GM19395 (cell line): ENCODE results near the gene ARRB1.
"Not testable (repeated sequence)": the region's sequence is repeated elsewhere in the genome, so short reads cannot be mapped to it uniquely, and the experiment has no call there.

Experiments used
- ATAC-seq: cut with Tn5 transposase; IDR thresholded peaks from one replicate; pipeline ENCODE4 v1.9.1; 2021; ENCODE audit warnings: mild to moderate bottlenecking, moderate library complexity; ENCODE audit not compliant: unreplicated experiment

The ARRB1 gene

DNA sequence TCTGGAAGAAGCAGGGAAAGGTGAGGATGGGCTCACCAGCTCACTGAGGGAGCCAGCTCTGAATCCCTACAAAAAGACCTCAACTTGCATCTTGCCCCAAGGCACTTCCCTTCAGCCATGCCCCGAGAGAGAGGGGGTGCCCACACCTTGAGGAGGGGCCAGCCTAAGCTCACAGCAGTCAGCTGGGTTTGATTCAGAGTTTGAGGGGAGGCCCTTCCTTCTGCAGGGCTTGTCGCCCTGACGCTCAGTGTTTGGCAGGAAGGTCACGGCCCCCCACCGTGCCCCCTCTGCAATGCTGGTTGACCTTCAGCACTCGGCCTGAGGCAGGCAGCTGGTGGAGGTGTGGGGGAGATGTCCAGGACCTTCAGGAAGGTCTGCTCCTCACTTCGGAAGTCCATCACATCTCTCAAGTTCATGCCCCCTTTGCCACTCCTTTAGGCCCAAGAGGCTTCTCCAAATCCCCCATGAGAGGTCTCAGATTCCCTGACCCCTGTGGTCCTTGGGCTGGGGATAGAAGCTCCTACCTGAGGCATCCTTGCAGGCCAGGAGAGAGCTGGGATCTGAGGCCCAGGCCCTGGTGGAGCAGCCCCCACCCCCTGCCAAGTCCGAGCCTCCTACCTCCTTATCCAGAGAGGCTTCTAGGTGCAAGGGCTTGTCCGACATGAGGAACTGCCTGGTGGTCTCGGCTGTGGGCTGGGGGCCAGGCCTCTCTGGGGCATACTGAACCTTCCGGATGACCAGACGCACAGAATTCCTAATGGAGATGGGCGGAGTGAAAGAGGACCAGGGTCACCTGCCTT lies 73.3 kb downstream of the ARRB1 start:
- no peak for ATAC-seq

DNA sequence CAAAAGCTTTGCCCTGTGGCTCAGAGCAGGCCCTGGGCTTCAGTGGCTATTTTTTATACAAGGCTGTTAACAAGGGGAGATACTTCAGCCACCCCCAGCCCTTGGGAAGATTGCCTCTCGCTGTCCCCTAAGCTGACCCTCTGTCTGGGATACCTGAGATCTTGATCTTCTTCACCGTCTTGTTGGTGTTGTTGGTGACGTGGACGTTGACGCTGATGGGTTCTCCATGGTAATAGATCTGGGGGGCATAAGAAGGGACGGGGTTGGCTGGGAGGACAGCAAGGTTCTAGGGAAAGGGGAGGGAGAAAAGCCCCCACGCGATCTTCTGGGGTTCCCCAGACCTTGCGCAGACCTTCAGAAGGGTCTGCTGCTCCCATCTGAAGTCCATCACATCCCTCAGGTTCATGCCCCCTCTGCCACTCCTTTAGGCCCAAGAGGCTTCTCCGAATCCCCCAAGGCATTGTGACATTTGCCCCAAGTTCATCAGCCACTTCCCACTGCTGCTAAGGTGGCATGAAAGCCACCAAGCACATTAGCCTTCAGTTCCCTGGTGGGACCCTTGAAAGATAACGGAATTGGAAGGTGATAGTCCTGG lies 74.2 kb downstream of the ARRB1 start:
- ATAC-seq: no peak

DNA sequence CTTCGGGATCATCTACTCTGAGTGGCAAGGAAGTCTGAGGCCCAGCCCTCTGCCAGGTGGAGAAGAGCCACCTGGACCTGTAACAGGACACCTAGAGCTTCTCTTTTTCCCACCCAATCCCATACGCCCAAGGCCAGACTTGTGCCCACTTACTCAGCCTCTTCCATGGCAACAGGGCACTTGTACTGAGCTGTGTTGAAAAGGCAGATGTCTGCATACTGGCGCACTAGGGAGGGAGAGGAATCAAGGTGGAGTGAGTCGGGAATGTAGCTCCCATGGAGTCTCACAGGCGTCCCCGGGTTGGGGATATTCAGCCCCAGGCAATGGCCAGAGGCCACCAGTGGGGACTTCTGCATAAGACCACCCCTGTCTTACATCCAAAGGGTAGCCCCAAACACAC lies 74.8 kb downstream of the ARRB1 start:
- no peak for ATAC-seq

DNA sequence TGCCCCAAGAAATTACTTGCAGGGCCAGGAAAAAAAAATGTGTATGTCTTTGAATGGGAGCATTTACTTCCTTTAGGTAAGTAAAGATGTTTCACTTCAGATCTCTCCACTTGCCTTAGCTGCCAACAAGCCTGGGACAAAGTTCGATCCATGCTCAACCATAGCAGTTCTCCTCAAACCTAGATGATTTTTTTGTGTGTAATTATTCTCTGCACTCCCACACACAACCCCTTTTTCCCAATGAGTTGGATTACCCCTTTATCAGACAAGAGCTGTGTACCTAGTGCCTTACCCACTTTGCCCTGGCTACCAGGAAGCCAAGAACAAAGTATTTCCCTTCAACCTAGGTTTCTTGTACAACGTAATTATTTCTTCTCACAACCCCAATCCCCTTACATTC lies 75.3 kb downstream of the ARRB1 start:
- no peak for ATAC-seq

DNA sequence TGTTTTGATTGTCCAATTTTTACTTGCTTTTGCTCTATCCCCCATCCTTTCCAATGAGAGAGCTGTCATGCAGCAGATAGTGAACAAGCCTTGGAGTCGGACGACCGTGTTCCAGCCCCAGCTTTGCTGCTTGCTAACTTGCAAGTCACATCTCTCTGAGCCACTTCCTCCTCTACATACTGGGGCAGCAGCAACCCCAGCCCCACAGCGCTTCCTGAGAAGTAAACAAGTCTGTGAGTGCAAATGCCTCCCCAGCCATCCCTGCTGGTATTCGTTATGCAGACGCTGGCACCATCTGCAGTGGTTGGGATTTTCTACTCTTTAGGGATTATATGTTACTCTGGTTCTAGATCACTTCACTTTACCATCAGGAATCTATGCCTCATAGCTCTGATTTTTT lies 75.9 kb downstream of the ARRB1 start:
- no peak for ATAC-seq

DNA sequence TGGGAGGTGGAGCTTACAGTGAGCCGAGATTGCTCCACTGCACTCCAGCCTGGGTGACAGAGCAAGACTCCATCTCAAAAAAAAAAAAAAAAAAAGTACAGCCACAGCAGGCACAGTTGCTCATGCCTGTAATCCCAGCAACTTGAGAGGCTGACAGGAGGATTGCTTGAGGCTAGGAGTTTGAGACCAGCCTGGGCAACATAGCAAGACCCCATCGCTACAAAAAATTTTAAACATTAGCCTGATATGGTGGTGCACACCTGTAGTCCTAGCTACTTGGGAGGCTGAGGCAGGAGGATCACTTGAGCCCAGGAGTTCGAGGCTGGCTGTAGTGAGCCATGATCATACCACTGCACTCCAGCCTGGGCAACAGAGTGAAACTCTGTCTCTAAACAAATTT lies 76.7 kb downstream of the ARRB1 start:
- ATAC-seq: not testable (repeated sequence)

DNA sequence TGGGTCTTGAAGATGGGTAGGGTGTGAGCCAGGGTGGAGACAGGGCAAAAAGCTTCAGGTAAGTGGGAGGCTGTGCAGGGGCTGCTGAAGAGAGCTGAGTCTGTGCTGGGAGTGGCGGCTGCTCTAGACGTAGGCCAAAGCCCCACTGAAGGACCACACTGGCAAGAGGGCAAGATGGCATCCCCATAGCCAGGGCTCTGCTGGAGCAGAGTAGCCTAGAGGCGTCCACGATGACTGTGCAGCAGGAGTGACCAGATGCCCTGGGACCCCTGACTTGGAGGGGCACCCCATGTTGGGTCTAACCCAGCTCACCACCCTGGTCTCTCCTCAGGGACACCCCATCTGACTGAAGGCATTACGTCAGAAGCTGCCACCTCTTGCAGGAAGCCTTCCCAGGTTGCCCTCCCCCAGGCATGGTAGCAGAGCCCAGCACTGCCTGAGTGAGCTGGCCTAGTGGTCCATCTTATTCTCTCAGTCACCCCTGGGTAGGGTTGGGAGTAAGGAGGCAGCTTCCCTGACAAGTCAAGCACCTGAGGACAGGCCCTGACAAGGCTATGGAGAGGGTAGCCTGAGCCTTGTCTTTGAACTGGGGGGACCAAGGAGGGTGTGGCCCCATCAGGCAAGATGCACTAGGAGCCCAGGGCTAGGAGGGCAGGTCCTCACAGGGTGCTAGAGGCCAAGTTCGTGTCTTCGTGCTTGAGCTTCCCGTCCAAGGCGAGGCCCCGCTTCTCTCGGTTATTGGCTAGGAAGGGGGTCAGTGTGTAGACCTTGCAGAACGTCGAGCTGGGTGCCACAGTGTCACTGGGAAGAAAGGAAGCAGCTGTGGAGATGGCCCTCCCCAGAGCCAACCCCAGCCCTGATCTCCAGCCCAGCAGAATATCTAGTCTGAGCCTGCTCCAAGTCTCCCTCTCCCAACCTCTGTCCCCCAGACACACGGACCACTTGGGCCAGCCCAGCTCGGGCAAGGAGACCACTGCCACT lies 77.8 kb downstream of the ARRB1 start:
- no peak for ATAC-seq

DNA sequence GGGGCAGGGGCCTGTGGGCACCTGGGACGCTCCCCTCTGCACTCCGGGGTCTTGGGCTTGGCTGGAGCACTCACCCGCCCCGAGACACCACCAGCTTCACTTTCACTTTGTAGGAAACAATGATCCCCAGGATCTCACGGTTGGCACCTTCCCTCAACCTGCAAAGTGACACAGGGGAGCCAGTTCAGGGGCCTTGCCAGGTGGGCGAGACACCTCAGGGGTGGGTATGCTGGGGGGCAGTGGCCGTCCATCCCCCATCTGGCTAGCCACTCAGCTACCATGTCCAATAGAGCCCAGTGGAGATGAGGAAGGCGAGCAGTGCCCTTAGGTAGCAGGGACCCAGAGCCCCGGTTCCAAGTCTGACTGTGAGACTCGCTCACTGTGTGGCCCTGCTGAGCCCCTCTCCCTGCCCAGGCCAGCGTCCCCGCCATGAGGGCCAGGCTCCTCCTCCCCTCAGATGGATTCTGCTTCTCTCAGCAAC lies 78.6 kb downstream of the ARRB1 start:
- ATAC-seq: no peak

DNA sequence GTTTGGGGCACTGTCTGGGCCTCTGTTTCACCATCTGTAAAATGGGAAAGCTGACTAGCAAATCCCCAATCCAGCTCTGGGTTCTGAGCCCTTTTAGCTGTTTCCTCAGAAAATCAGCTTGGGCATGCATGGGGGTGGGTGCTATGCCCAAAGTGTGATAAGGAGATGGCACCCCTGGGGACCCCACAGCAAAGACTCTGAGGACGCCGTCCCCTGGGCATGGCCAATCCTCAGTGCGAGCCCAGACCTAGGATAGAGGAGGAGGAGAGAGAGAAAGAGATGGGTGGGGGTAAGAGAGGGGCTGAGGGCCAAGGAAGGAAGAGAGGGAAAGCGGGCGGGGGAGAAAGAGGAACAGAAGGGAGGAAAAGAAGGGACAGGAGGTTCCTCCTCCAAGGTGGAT lies 79.1 kb downstream of the ARRB1 start:
- ATAC-seq: no peak

DNA sequence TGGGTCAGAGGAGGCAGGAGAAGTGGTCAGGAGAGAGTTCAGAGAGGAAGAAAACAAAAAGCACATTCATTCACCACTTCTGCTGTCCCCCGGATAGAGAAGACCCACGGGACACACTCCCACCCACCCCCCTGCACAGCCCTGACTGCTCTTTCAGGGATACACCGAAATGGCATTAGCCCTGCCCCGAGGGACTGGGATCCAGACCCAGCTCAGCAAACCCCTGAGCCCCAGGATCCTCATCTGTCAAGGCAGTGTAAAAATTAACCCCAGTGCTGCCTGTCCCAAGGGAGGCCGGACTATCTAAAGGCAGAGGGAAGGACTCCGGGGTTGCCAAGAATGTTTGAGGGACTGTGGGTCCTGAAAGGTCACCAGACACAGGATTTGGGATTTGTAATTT lies 79.7 kb downstream of the ARRB1 start:
- ATAC-seq: no peak

DNA sequence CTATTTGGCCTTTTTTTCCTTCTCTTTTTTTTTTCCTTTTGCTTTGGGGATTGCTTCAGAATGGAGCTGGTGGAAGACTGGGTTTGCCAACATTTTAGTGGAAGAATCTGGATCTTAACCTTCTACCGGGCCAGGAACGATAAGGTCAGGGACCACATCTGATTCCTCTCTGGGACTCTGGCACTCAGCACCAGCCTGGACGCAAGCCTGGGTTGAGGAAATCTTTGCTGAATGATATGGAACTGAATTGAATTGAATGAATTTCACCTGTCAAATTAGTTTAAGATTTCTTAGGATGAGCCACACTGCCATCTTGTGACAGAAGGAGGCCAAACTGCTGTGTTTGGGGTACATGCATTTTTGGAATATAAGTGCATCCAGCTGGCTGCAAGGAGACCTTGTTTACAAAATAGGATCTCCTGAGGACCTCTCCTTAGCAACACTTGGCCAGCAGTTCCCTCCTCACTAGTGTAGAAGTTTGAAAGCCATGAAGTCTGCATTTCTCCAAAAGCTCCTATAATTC lies 80.5 kb downstream of the ARRB1 start:
- no peak for ATAC-seq

DNA sequence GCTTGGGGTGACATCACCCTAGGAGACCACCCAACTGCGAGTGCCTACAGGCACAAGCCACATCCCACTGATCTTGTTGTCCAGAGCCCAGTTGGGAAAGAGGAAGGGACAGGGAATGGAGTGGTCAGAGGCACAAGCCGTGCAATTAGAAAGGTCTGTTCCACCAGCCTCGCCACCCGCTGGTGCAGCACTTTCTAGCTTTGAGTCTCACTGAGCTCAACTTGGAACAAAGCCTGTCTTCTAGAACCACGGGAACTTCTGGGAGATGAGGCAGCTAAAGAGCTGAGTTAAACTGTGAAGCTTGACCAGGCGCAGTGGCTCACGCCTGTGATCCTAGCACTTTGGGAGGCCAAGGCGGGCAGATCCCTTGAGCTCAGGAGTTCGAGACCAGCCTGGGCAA lies 81.6 kb downstream of the ARRB1 start:
- ATAC-seq: no peak

DNA sequence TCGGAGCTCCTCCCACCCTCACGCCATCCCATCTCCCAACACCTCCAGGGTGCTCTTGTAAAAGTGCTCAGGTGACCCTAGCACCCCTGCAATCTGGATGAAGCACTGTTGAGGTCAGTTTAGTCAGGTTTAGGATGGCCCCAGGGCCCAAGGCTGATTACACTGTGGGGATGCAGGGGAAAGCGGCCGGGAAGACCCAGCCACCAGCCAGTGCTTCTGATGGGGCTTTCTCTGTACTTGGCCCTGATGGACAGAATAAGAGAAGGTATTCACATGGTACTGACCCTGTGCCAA lies 82.1 kb downstream of the ARRB1 start:
- no peak for ATAC-seq

DNA sequence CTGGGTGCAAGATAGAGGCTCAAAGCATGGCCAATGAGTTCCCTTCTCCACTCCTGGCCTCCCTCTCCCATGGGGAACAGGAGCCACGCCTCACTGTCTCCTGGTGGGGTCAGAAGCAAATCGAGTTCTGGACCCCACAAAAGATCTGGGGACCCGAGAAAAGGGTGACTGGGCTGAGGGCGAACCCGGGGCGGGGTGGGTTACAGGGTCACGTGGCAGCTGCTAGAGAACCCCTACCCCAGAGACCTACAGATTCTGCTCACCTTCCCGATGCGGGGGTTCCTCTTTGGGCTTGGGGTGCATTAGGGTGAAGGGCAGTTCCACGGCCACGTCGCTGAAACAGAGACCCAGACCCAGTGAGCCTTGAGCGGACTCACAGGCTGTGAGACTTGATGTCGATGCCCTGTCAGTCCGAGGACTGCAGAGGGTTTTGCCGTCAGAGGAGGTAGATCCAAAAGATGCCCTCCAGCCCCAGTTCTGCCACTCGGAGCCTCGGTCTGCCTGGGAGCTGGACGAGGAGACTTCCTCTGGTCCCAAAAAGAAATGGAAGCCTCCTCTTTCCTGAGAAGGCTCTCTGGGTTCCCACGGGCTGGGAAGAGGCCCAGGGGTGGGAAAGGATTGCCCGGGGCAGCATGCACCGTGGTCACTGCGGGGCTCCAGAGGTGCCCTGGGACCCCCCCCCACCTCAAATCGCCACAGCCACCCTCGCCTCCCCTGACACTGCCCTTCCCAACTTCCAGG lies 82.7 kb downstream of the ARRB1 start:
- no peak for ATAC-seq

DNA sequence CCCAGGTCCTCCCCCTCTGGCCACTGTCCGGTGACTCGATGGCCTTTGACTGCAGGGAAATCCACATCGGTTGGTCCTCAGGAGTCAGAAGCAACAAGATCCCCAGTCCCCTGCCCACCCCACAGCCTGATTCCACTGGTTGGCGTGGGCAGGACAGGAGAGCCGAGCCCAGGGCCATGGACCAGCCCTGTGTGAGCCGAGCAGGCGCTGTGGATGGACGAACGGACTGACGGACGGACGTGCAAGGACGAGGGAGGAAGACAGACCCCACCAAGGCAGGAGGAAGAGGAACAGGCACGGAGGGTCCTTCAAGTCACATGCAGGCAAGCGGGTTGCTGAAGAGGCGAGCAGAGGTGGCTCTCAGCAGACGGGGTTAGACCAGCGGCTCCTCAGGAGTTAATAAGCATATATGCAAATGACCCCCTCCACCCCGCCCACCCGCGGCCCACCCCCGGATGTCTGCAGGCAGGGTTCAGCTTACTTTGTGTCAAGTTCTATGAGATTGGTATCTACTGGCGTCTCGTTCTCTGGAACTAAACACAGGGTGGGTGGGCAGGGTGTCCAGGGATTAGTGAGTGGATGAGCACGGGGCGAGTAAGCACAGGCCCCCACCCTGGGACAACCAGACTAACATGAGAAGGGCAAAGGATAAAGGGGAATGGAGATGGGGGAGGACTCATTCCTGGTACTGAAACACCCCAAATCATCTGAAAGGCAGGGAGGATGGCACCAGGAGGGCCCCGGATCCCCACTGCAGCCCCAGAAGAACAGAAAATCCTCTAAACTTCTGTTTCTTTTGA lies 84.1 kb downstream of the ARRB1 start:
- no peak for ATAC-seq

DNA sequence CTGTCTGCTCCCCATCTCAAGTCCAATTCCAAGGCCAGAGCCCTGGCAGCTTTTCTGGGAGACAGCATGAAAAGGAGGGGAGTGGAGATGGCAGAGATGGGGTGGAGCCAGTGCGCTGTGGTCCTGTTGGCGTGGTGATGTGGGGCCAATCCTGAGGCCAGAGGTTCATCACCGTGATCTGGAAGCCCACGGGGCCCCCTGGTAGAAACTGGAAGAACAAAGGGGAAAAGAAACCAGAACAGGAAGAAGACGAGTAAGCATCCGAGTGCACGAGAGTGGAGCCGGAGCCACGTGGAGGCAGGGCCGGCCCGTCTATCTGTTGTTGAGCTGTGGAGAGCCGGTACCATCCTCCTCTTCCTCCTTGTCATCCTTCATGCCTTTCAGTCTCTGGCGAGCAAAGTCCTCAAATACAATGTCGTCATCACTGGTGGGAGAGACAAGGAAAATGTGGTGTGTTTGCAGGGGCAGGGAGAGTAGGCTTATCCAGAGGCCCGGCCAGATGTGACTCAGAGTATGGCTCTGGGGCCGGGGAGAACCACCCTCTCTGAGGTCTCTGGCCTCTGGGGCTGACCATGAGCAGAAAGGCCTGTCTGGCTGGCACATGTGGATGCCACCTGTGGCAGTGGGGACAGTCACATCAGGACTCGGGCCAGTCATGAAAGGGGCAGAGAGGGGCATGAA lies 85.5 kb downstream of the ARRB1 start:
- no peak for ATAC-seq

DNA sequence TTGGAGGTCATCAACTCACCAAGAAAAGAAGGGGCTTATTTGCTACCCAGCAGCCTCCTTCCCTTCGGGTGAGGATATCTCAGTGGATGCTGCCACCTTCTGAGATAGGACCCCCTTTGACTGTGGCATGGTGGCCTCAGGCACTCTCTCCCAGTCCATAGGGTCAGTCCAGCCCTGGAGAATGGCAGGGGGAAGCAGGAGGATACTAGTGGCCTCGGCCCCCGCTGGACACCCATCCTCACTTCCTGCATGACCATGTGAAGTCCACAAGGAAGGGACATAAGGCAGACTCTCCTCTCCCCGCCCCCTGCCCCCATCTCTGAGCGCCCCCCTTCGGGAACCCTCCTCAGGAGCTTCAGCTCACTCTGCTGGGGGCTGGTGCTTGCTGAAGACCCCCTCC lies 86.5 kb downstream of the ARRB1 start:
- no peak for ATAC-seq

DNA sequence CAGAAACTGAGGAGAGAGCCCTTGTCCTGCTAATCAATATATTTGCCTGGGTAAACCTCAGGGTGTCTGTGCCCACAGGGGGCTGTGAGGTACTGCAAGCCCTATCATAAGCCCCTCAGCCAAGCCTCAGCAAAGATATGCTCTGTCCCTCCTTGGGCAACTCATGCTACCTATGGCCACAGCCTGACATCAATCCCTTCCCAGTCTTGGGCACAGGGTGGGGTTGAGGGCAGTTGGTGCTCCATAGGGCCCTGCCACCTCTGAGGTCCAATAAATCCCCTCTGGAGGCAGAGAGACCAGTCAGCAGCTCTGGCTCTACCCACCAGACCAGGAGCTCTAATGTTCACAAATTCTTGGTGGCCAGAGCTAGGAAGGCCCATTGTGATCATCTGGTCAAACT lies 87.1 kb downstream of the ARRB1 start:
- no peak for ATAC-seq

DNA sequence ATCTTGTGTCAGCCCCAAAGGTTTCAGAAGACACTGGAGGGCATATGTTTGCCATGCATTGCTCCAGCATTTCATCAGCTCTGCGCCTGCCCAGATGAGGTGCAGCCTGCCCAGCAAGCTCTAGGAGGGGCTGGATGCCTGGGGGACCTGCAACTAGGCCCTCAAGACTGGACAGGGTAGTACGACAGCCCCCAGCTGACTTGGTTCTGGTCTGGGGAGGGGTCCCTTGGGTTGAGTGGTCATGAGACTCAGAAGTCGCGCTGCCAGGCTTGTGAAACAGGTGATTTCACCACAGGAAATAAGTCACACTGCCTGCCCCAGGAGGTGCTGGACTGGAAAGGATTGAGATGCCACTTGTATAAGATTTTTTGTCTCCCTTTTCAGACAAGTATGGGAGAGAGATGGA lies 87.5 kb downstream of the ARRB1 start:
- ATAC-seq: no peak
